Prostate gland (tissue), 2 donors: ENCODE measurements around the gene WDR31.

ENCODE experiments used
- CTCF ChIP-seq, 4 experiments: fragments of 200-600 bp in 2 of 4; fragments of 450-650 bp in 2 of 4; sonication (generic) in 2 of 4; IDR thresholded peaks; 1 replicate in 3 of 4; 2 replicates in 1 of 4; pipeline ENCODE4 v1.5.1; 2016 to 2019; ENCODE audit warnings: antibody characterized with exemption in 4 of 4, mild to moderate bottlenecking in 2 of 4, moderate library complexity in 2 of 4
- POLR2A ChIP-seq: fragments of 450-650 bp; IDR thresholded peaks from one replicate; pipeline ENCODE4 v1.6.1; 2016; ENCODE audit warnings: antibody characterized with exemption, mild to moderate bottlenecking

GRCh38 chr9:113320051-113320450 lies 20.0 kb downstream of the WDR31 start:
- TF ChIP-seq CTCF (IDR thresholded peaks at IDR 0.05) (no peak), POLR2A (no peak)
